Lung (tissue), 12 donors: Measurements from ENCODE around the gene PFKFB2. TPM values are rescaled to one million over a fixed set of nuclear protein-coding genes. Genes with fewer than 3 reads are reported as not detected.

Experiments
- ATAC-seq: fragments of 200-7000 bp; cut with Tn5 transposase; one replicate; pipeline ENCODE4 v1.9.1; 2020; ENCODE audit warnings: moderate number of reproducible peaks; ENCODE audit not compliant: insufficient read depth, low FRiP score
- DNase-seq, 3 donors: peaks; one replicate each; pipeline ENCODE4 v3.0.0-alpha.2; 2013 to 2017
- H3K27ac ChIP-seq, 2 donors: one replicate each; pipeline ENCODE4 v1.5.1; 2013; ENCODE audit warnings: mild to moderate bottlenecking in 2 of 2, moderate library complexity in 2 of 2, control low read depth in 1 of 2, inconsistent platforms in 1 of 2, low read depth in 1 of 2, low read length in 1 of 2
- H3K27me3 ChIP-seq, 3 donors: one replicate each; pipeline ENCODE4 v1.5.1; 2013; ENCODE audit warnings: low read length in 2 of 3; ENCODE audit not compliant: control insufficient read depth in 3 of 3, insufficient read depth in 3 of 3
- H3K36me3 ChIP-seq, 4 donors: one replicate each; pipeline ENCODE4 v1.5.1; 2013; ENCODE audit warnings: low read length in 4 of 4, mild to moderate bottlenecking in 1 of 4, moderate library complexity in 1 of 4; ENCODE audit not compliant: control insufficient read depth in 4 of 4, insufficient read depth in 4 of 4
- H3K4me1 ChIP-seq, 5 donors: one replicate each; pipeline ENCODE4 v1.5.1; 2013; ENCODE audit warnings: low read length in 5 of 5, mild to moderate bottlenecking in 2 of 5, moderate library complexity in 1 of 5; ENCODE audit not compliant: control insufficient read depth in 5 of 5, insufficient read depth in 5 of 5
- H3K4me3 ChIP-seq: one replicate; pipeline ENCODE4 v1.5.1; 2013; ENCODE audit warnings: mild to moderate bottlenecking, control low read depth, moderate library complexity
- H3K9ac ChIP-seq, 2 donors: one replicate each; pipeline ENCODE4 v1.5.1; 2013; ENCODE audit warnings: low read length in 2 of 2, control low read depth in 1 of 2; ENCODE audit not compliant: insufficient read depth in 1 of 2
- H3K9me3 ChIP-seq, 4 donors: one replicate each; pipeline ENCODE4 v1.5.1; 2013; ENCODE audit warnings: low read length in 3 of 4, mild to moderate bottlenecking in 1 of 4, moderate library complexity in 1 of 4; ENCODE audit not compliant: control insufficient read depth in 4 of 4, insufficient read depth in 3 of 4
- CTCF ChIP-seq: IDR thresholded peaks from 2 replicates; pipeline ENCODE4 v1.5.1; 2012; ENCODE audit warnings: mild to moderate bottlenecking; ENCODE audit errors: control extremely low read depth, extremely low read depth
- WGBS, 2 donors: extraction: QIAGEN DNeasy Blood & Tissue Kit; methylation state at CpG; one replicate each; pipeline ENCODE4 v1.1.7; 2013; 5-methylcytosine and 5-hydroxymethylcytosine counted together
- polyA plus RNA-seq, 2 donors: library from polyadenylated mRNA; stranded (reverse); fragments of 200-250 nt; gene quantifications; one replicate each; pipeline ENCODE4 v1.2.1, GENCODE V29; 2013
- total RNA-seq, 2 donors: library from RNA; depleted of rRNA in 1 of 2; stranded (reverse); fragments of >200 nt in 1 of 2; gene quantifications; one replicate each; pipeline ENCODE4 v1.2.1, GENCODE V29; 2014 to 2021
- donor health status: control.
- donor health status: control.
- donor health status: Bipolar disorder and iron deficiency.
- donor health status: healthy.
- donor health status: DM: yes; HTN: yes; CAD: no.

The PFKFB2 gene
- total and polyA plus RNA-seq, 4 donors = 19.9 to 52.3 (median 39.6) TPM

DNA sequence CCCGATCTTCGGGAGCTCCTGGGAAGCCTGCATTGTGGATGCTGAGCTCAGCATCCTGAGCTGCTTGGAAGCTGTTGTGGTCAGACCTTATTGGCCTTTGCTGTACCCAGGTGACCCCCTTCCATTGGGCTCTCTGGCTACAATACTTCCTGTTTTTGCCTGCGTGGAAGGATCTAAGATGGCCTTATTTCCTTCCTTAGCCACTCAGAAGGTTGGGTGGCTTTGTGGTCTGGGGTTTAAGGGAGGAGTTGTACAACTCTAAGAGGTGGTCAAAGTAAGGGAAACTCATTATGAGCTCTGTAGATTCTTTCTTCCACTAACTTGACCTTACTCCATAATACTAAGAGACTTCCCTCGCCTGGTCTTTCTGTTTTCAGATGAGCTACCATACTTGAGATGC, 17.7 kb downstream of the PFKFB2 start:
- no peaks in the 10 kb centered on the region for H3K9me3 ChIP-seq
- ATAC-seq = no peak
- TF ChIP-seq CTCF = no peak
- peak overlapping the region; percentile 22 to 37 for H3K27ac ChIP-seq
- H3K4me3 ChIP-seq = no peak overlapping the region
- H3K27me3 ChIP-seq = no peaks in the 10 kb centered on the region
- H3K4me1 ChIP-seq = peaks cover 0 to 8% (median 2%) of the 10 kb centered on the region in 5 donors
- no peak for DNase-seq
- 57 to 79% methylated on average over 4 of the region's 4 CpGs for WGBS, 2 donors
- H3K9ac ChIP-seq = no peak overlapping the region
- peaks cover 5 to 17% (median 11%) of the 10 kb centered on the region in 4 donors for H3K36me3 ChIP-seq

DNA sequence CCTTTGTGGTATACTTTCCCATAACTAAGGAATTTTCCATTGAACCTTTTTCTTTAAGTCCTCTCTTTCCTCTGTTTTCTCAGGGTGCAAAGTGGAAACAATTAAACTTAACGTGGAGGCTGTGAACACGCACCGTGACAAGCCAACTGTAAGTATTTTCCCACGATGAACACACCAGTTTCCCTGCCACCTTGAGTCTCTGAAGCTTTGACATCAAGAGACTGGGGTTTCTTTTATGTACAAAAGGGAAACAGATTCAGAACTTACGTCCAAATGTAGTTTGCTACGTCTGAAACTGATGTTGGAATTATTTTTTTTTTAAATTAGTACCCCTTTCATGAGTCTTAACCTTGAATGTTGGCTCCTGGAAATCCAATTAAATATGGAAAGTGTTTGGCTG, 18.4 kb downstream of the PFKFB2 start:
- DNase-seq = no peak
- no peak overlapping the region for H3K4me3 ChIP-seq
- peaks cover 0 to 10% (median 2%) of the 10 kb centered on the region in 5 donors for H3K4me1 ChIP-seq
- H3K9ac ChIP-seq = no peak overlapping the region
- no peak for ATAC-seq
- 89% methylated on average over 6 of the region's 6 CpGs for WGBS, 2 donors
- no peaks in the 10 kb centered on the region for H3K9me3 ChIP-seq
- H3K27ac ChIP-seq = no peak overlapping the region
- peaks cover 5 to 17% (median 11%) of the 10 kb centered on the region in 4 donors for H3K36me3 ChIP-seq
- H3K27me3 ChIP-seq = no peaks in the 10 kb centered on the region
- TF ChIP-seq CTCF = no peak

GRCh38 chr1:207072233-207072632, 19.2 kb downstream of the PFKFB2 start:
- Histone ChIP-seq H3K9ac (no peak overlapping the region), H3K27ac (no peak overlapping the region), H3K9me3 (no peaks in the 10 kb centered on the region), H3K36me3 (peaks cover 5 to 17% (median 11%) of the 10 kb centered on the region in 4 donors), H3K27me3 (no peaks in the 10 kb centered on the region), H3K4me3 (no peak overlapping the region), H3K4me1 (peaks cover 0 to 13% (median 2%) of the 10 kb centered on the region in 5 donors)
- ATAC-seq = no peak
- 40 to 71% methylated on average over 8 of the region's 8 CpGs for WGBS, 2 donors
- DNase-seq = no peak
- TF ChIP-seq CTCF = no peak
